GM18505 (cell line): Measurements from ENCODE around the gene TPX2.

Experiments
- ATAC-seq: cut with Tn5 transposase; IDR thresholded peaks from one replicate; pipeline ENCODE4 v1.9.1; 2021; ENCODE audit not compliant: unreplicated experiment
- POLR2A ChIP-seq: IDR thresholded peaks from 4 replicates; pipeline ENCODE4 v1.6.1; 2011; ENCODE audit warnings: borderline replicate concordance; ENCODE audit not compliant: insufficient read depth, insufficient read length; ENCODE audit errors: extremely low read depth

The TPX2 gene

GRCh38 chr20:31738729-31739549 is at the start of gene TPX2:
TSS of gene TPX2 (plus strand) at chr20:31739290. CDS start at chr20:31757477, 18,187 bp downstream.
- ATAC-seq = peak; percentile 93

GRCh38 chr20:31690124-31690666 is 48.9 kb upstream of the TPX2 start:
- ATAC-seq = no peak
- TF ChIP-seq POLR2A = no peak

More at GRCh38 chr20:31738729-31739549, at the start of gene TPX2:
- TF ChIP-seq POLR2A = peak; percentile 74

- no peak for TF ChIP-seq POLR2A
- peak; percentile 52 for ATAC-seq
Observed at GRCh38 chr20:31691646-31692275, 47.3 kb upstream of the TPX2 start.

- TF ChIP-seq POLR2A = no peak
- ATAC-seq = no peak
Observed at GRCh38 chr20:31693402-31693801, 45.7 kb upstream of the TPX2 start.

- TF ChIP-seq POLR2A = no peak
- ATAC-seq = no peak
Observed at GRCh38 chr20:31693987-31694661, 45.0 kb upstream of the TPX2 start.

- TF ChIP-seq POLR2A = no peak
- ATAC-seq = no peak
Observed at GRCh38 chr20:31694842-31695593, 44.1 kb upstream of the TPX2 start.

GRCh38 chr20:31695849-31696804 is 43.0 kb upstream of the TPX2 start:
- TF ChIP-seq POLR2A = no peak
- ATAC-seq = no peak

GRCh38 chr20:31698243-31698802 is 40.8 kb upstream of the TPX2 start:
- ATAC-seq = no peak

GRCh38 chr20:31698803-31699718 is 40.0 kb upstream of the TPX2 start:
- TF ChIP-seq POLR2A = no peak
- ATAC-seq = peak; percentile 93

More at GRCh38 chr20:31698243-31698802, 40.8 kb upstream of the TPX2 start:
- no peak for TF ChIP-seq POLR2A
